Effector CD4-positive, alpha-beta T cell (primary cell): ENCODE measurements around the gene CRAMP1.

Experiments
- DNase-seq: peaks from one replicate; pipeline ENCODE4 v3.0.0-alpha.2; 2020

Gene CRAMP1

DNA sequence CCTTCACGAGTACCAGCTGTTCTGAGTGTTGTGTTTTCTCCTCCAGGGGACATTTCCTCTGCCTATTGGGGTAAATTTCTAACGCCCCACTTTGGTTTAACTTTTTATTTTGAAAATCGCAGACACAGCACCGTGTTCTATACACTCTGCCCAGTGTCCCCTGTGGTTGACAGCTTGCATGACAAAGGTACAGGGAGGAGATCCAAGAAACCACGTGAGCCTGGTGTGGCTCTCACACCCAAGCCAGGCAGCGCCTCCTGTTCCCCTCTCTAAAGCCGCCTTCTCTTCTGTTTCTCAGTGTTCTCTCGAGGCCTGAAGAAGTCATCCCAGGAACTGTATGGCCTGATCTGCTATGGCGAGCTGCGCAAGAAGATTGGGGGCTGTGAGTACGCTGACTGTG lies 25.4 kb downstream of the CRAMP1 start:
- no peak for DNase-seq

DNA sequence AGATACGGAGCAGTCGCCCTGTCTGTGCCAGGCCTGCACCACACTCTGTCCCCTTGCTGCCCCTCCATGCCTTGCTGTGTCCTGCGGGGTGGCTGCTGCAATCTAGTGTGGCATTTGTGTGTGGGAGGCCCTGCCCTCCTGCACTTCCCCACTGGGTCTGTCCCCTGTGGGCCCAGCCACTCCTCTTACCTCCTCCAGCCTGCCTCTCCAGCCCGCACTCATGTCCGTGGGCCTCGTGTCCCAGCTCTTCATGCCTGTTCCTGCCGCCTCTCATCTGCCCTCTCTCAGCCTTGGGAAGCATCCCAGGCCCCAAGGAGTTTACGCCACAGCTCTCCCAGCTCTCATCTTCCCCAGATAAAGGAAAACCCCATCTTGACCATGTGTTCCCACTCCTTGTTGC lies 26.6 kb downstream of the CRAMP1 start:
- no peak for DNase-seq

DNA sequence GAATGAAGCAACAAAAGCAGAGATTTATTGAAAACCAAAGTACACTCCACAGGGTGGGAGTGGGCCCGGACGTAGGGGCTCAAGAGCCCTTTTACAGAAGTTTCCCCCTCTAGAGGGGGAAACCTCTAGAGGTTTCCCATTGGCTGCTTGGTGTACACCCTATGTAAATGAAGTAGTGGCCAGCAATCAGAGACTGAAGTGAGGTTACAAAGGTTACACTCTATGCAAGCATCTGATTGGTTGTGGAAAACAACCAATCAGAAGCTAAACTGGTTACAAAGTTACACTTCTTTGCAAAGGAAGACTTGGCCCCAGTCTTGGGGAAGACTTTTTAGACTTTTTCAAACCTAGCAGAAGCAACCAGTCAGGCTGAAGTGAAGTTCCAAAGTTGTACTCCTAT lies 27.1 kb downstream of the CRAMP1 start:
- no peak for DNase-seq

DNA sequence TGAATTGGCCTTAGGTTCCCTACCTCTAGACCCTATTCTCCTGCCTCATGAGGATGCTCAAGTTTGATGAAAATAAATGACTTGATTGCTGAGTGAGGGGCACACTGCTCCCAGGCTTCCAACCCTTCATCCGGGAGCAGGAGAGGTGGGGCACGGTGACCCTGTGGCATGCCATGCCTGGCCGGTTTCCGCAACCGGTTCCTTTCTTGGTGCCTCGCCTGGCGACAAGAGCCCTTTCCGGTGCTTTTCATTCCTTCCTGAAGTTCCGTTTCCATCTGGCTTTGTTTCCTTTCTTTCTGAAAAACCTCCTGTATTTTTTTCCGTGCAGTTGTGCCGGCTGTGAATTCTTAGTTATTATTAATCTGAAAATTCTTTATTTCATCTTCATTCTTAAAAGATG lies 27.7 kb downstream of the CRAMP1 start:
- no peak for DNase-seq

GRCh38 chr16:1640261-1640941 lies 28.2 kb downstream of the CRAMP1 start:
- no peak for DNase-seq

DNA sequence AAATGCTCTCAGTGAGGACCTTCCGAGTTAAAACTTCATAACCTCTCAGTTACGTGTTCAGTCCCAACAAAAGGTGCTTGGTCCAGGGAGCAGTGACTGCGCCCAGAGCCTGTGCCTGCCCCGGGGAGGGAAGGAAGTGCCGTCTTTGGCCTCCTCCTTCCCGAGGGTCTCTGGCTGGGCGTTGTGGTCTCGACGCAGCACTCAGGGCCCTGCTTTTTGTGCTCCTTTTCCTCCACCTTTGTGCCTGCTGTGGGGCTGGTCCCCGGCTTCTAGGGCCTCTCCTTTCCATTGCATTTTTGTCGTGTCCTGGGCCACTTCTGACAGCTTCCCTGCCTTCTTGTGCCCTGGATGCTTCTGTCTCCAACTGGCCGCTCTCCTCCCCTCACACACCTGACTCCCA lies 29.1 kb downstream of the CRAMP1 start:
- DNase-seq, result no peak

- DNase-seq, result no peak
These were observed 30.0 kb downstream of the CRAMP1 start for GRCh38 chr16:1642148-1642547.

DNA sequence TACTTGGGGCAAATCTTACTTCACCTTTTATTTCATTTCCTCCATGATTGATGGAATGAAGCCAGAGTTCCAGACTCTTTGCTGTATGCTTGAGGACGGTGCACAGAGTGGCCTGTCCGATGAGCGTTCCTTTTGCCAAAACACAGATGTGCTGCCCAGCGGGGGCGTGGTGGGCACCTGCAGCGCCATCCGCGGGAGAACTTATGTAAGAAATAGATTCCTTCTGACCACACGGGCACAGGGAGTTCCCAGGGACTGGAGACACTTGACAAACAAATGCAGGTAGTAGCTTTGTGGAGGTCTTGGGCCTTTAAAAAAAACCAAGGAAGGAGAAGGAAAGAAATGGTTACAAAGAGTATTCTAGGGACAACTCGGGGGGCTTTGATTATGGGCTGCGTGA lies 30.6 kb downstream of the CRAMP1 start:
- DNase-seq, result no peak

GRCh38 chr16:1643521-1643920 lies 31.4 kb downstream of the CRAMP1 start:
- no peak for DNase-seq

- DNase-seq, result no peak
These were observed 33.9 kb downstream of the CRAMP1 start for GRCh38 chr16:1645914-1646525.

- no peak for DNase-seq
These were observed 35.7 kb downstream of the CRAMP1 start for GRCh38 chr16:1647856-1648255.

DNA sequence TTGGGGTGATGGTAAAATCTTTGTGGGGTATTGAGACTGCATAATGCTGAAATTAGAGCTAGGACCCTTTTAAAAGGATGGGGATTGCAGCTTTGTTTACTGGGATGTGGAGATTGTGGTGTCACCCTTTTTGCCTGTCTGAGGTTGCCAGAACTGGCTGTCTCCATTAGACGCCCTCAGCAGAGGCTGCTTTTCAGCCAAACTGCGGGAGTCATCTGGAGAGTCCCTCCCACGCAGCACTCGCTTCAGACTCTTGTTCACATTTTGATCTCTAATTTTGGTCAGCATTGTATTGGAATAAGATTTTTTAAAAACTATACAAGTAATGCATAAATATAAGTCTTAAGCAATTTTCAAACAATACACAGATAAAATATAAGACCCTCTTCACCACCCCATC lies 38.0 kb downstream of the CRAMP1 start:
- no peak for DNase-seq

GRCh38 chr16:1651094-1651973 lies 39.2 kb downstream of the CRAMP1 start:
- no peak for DNase-seq

DNA sequence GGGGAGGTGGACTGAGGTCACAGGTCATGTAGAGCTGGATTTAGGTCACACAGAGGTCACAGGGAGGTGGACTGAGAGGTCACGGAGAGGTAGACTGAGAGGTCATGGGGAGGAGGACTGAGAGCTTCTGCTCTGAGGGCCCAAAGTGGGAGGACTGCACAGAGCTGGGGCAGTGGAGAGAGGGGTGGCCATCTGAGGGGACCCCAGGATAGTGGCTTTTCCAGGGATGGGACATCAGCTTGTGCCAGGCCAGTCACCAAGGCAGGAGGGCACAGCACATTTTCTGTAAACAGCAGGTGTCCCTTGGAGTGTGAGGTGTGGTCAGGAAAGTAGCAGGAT lies 39.8 kb downstream of the CRAMP1 start:
- no peak for DNase-seq

GRCh38 chr16:1653023-1653422 lies 40.9 kb downstream of the CRAMP1 start:
- no peak for DNase-seq

- no peak for DNase-seq
These were observed 42.5 kb downstream of the CRAMP1 start for GRCh38 chr16:1654505-1655268.

DNA sequence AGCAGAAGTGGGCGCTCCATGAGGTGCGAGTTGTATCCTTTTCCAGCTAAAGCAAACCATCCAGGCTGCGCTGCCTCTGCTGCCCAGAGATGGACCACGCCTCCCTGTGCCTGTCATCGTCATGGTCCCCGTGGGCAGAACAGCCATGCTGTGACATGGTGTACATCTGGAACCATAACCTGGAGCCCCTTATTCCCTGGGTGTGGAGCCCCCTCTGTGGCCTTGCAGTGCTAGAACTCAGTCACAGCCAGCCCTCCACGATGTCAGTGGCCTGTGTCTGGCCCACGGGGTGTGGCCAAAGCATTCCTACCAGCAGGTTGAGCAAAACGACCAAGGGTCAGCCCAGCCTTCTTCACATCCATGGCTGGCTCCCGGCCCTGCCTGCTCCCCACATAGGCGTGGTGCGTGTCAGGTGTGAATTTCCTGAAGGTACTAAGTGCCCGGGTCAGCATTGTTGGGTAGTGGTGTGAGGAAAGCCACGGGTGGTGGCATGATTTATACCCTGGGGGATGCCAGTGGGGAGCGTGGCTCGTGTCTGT lies 43.2 kb downstream of the CRAMP1 start:
- DNase-seq, result no peak

DNA sequence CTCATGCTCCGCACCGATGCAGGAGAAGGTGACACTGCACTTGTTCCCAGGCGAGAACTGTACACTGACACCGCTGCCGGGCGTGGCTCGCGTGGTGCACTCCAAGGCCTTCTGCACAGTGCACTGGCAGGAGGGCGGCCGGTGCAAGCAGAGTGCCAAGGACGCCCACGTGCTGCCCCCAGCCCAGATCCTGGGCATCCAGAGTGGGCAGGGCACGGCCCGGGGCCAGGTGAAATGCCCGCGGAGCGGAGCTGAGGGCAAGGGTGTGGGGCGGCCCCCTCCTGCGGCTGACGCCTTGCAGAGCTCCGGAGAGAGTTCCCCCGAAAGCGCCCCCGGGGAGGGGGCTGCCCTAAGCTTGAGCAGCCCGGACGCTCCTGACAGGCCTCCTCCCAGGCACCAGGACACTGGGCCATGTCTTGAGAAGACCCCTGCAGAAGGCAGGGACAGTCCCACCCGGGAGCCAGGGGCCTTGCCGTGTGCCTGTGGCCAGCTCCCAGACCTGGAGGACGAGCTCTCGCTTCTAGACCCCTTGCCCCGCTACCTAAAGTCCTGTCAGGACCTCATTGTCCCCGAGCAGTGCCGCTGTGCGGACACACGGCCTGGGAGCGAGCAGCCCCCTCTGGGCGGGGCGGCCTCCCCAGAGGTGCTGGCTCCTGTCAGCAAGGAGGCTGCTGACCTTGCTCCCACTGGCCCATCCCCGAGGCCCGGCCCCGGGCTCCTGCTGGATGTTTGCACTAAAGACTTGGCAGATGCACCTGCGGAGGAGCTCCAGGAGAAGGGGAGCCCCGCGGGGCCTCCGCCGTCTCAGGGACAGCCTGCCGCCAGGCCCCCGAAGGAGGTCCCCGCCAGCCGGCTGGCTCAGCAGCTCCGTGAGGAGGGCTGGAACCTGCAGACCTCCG lies 44.0 kb downstream of the CRAMP1 start:
- DNase-seq, result no peak

- DNase-seq, result no peak
These were observed 44.9 kb downstream of the CRAMP1 start for GRCh38 chr16:1656808-1657617.

DNA sequence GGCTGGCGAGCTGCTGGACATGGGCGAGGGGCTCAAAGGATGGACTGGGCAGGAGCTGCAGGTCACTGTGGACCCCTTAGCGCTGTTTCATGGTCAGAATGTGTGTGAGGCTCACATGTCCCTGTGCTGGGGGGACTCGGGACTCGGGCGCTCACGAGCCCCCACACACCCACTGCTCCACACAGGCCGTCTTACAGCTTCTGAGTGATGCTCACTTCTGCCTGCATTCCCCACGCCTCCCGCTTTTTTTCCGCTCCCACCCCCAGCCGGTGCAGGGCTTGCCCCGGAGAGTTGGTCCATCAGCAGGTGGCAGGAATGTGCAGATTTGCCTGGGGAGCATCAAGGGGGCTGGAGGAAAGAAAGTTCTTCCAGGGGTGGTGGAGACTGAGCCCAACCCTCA lies 45.7 kb downstream of the CRAMP1 start:
- DNase-seq, result no peak

GRCh38 chr16:1659031-1659430 lies 46.9 kb downstream of the CRAMP1 start:
- DNase-seq, result no peak
